OCI-LY1 (cell line): Measurements from ENCODE around the gene CCR7.

ENCODE experiments used
- H2AFZ ChIP-seq: fragments of 200-600 bp; sonication (generic), shearing (Covaris generic); 2 replicates; pipeline ENCODE4 v1.6.0; 2014; ENCODE audit warnings: antibody characterized with exemption, mild to moderate bottlenecking, low read length
- H3F3A ChIP-seq: fragments of 200-600 bp; sonication (generic), shearing (Covaris generic); 2 replicates; pipeline ENCODE4 v1.6.0; 2014; ENCODE audit warnings: mild to moderate bottlenecking, antibody characterized with exemption, low read length, moderate library complexity; ENCODE audit not compliant: insufficient read depth
- H3K27ac ChIP-seq: fragments of 200-600 bp; sonication (generic); 2 replicates; pipeline ENCODE4 v1.5.1; 2014; ENCODE audit warnings: low read length, mixed run types, mild to moderate bottlenecking, low read depth; ENCODE audit not compliant: poor library complexity, severe bottlenecking
- H3K27me3 ChIP-seq: fragments of 200-600 bp; sonication (generic); 2 replicates; pipeline ENCODE4 v1.6.0; 2014; ENCODE audit warnings: antibody characterized with exemption, mild to moderate bottlenecking, low read length, moderate library complexity; ENCODE audit not compliant: insufficient read depth
- H3K36me3 ChIP-seq: fragments of 200-600 bp; sonication (generic); 2 replicates; pipeline ENCODE4 v1.6.1; 2014; ENCODE audit warnings: mild to moderate bottlenecking, antibody characterized with exemption, low read length, moderate library complexity, mixed read lengths; ENCODE audit not compliant: insufficient read depth
- H3K4me1 ChIP-seq: fragments of 200-600 bp; sonication (generic); 2 replicates; pipeline ENCODE4 v1.5.1; 2014; ENCODE audit warnings: mild to moderate bottlenecking, low read length, moderate library complexity; ENCODE audit not compliant: insufficient read depth, severe bottlenecking
- H3K4me2 ChIP-seq: fragments of 200-600 bp; sonication (generic), shearing (Covaris generic); 2 replicates; pipeline ENCODE4 v1.6.1; 2014; ENCODE audit warnings: low read length
- H3K4me3 ChIP-seq: fragments of 200-600 bp; sonication (generic); 2 replicates; pipeline ENCODE4 v1.5.1; 2014; ENCODE audit warnings: low read length, low read depth, mild to moderate bottlenecking, mixed read lengths; ENCODE audit not compliant: poor library complexity, severe bottlenecking
- H3K79me2 ChIP-seq: fragments of 200-600 bp; shearing (Covaris generic); 2 replicates; pipeline ENCODE4 v1.6.1; 2016; ENCODE audit warnings: mixed run types, low read length, mixed read lengths; ENCODE audit not compliant: insufficient read depth
- H3K9ac ChIP-seq: fragments of 200-600 bp; sonication (generic), shearing (Covaris generic); 2 replicates; pipeline ENCODE4 v1.6.1; 2014; ENCODE audit warnings: mild to moderate bottlenecking, low read length, mixed read lengths
- H3K9me2 ChIP-seq: fragments of 200-600 bp; sonication (generic), shearing (Covaris generic); 2 replicates; pipeline ENCODE4 v1.6.1; 2014; ENCODE audit warnings: low read depth, mild to moderate bottlenecking, low read length, mixed read lengths
- H3K9me3 ChIP-seq: fragments of 200-600 bp; shearing (Covaris generic); 2 replicates; pipeline ENCODE4 v1.6.1; 2014; ENCODE audit warnings: low read length, mixed read lengths
- H4K20me1 ChIP-seq: fragments of 200-600 bp; sonication (generic), shearing (Covaris generic); 2 replicates; pipeline ENCODE4 v1.6.0; 2016; ENCODE audit warnings: mild to moderate bottlenecking, low read length; ENCODE audit not compliant: insufficient read depth
- EZH2 ChIP-seq: fragments of 200-600 bp; sonication (generic), shearing (Covaris generic); IDR thresholded peaks from 2 replicates; pipeline ENCODE4 v1.8.0; 2017; ENCODE audit warnings: borderline replicate concordance, mixed run types, mild to moderate bottlenecking, antibody characterized with exemption, low read length, moderate library complexity, mixed read lengths
- TF ChIP-seq, protein P1 (sequence below): fragments of 200-600 bp; sonication (generic), shearing (Covaris generic); IDR thresholded peaks from 2 replicates; pipeline ENCODE4 v1.5.1; 2017; ENCODE audit warnings: mild to moderate bottlenecking, antibody characterized with exemption, low read length, moderate library complexity, mixed read lengths

The CCR7 gene

DNA sequence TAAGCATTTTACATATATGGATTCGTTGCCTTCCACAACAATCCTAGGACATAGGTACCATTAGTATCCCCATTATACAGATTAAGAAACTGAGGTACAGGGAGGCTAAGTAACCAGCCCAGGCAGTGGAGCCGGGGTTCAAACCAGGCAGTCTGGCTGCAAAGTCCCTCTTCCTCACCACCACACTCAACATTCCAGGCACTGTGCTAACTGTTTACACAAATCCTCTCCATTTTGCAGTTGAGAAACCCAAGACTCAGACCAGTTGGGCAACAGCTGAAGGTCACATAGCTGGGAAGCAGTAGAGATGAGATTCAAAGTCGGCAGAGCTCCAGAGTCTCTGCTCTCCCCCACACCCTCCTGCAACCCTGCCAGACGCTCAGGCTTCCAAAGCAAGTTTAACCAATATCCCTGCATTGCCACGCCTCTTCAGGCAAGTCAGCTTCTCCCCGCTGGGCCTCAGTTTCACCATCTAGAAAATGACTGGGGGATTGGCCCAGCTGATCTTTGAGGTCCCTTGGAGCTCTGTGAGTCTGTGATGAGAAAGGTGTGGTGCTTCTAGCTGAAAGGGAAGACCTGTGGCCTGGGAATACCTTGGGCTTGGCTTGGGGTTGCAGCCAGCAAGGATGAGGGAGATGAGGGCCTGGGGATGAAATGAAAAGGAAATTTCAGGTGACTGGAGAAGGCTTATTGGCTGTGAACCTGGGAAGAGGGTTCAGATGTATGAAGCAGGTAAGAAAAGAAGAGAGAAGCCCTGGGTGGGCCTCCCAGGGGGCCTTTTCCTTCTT is 14.0 kb downstream of the CCR7 start:
- no peaks in the 10 kb centered on the region for H4K20me1 ChIP-seq

DNA sequence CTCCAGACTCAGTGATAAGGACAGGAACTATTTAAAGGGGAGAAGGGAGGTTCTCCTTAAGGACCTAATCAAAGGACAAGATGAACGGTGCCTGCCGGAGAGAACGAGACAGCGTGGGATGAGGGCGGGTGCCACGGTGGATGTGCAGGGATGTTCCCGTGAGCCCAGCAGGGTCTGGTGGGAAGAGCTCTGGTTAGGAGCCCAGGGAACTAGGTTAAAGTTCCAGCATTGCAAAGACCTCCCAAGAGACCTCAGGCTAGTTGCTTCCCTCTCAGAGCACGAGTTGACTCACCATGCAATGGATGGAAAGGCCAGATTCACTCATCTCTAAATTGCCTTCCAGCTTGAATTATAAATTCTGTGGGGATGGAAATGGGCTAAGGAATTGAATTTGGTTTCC is 14.7 kb downstream of the CCR7 start:
- H3K4me2 ChIP-seq: no peak overlapping the region
- TF ChIP-seq, protein P1, sequence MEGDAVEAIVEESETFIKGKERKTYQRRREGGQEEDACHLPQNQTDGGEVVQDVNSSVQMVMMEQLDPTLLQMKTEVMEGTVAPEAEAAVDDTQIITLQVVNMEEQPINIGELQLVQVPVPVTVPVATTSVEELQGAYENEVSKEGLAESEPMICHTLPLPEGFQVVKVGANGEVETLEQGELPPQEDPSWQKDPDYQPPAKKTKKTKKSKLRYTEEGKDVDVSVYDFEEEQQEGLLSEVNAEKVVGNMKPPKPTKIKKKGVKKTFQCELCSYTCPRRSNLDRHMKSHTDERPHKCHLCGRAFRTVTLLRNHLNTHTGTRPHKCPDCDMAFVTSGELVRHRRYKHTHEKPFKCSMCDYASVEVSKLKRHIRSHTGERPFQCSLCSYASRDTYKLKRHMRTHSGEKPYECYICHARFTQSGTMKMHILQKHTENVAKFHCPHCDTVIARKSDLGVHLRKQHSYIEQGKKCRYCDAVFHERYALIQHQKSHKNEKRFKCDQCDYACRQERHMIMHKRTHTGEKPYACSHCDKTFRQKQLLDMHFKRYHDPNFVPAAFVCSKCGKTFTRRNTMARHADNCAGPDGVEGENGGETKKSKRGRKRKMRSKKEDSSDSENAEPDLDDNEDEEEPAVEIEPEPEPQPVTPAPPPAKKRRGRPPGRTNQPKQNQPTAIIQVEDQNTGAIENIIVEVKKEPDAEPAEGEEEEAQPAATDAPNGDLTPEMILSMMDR: no peak
- no peak for TF ChIP-seq EZH2
- H3K27ac ChIP-seq: no peak overlapping the region
- H3K9ac ChIP-seq: no peak overlapping the region
- no peaks in the 10 kb centered on the region for H3K36me3 ChIP-seq
- H3K4me1 ChIP-seq: peaks cover 45% of the 10 kb centered on the region
- H3K9me2 ChIP-seq: no peaks in the 10 kb centered on the region
- no peak overlapping the region for H3K4me3 ChIP-seq
- no peaks in the 10 kb centered on the region for H4K20me1 ChIP-seq
- H2AFZ ChIP-seq: no peak overlapping the region
- no peaks in the 10 kb centered on the region for H3F3A ChIP-seq
- H3K9me3 ChIP-seq: no peaks in the 10 kb centered on the region
- H3K79me2 ChIP-seq: no peaks in the 10 kb centered on the region
- H3K27me3 ChIP-seq: no peaks in the 10 kb centered on the region

More for the DNA sequence above, 14.0 kb downstream of the CCR7 start:
- Histone ChIP-seq H3K4me3 (no peak overlapping the region), H3K9me2 (no peaks in the 10 kb centered on the region), H3K4me2 (no peak overlapping the region), H3K27me3 (no peaks in the 10 kb centered on the region), H3K27ac (no peak overlapping the region), H3K9ac (no peak overlapping the region), H2AFZ (no peak overlapping the region), H3K36me3 (no peaks in the 10 kb centered on the region), H3F3A (no peaks in the 10 kb centered on the region), H3K9me3 (no peaks in the 10 kb centered on the region), H3K4me1 (peaks cover 45% of the 10 kb centered on the region), H3K79me2 (no peaks in the 10 kb centered on the region)
- no peak for TF ChIP-seq EZH2
- TF ChIP-seq, protein P1: no peak

DNA sequence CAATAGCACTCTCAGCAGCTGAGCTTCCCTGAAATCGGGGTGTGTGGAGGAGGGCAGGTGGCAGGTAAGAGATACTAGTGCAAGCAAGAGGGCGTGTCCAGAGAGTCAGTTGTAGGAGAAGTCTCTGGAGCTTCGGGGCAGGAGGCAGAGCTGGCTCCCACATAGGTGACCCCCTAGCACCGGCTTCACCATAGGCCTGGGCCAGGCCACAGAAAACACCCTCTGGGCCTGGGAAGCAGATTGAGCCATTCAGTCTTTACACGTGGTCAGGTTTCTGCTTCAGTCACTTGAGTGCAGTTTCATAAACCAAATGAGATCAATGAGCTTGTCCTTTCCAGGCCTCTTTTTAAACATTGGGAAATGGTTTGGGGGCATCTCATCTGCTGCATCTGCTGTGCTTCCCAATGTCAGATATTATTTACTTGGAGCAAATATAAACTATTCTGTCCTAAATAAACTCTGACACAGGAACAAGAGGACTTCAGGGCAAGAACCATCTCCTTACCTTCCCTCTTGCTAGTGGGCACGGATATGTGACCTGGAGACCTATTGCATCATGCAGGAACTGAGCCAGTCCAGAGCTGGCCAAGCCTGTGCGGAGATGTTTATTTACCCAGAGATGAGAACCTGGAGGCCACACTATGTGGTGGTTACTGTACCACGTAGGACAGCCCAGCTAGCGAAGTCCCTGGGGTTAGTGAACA is 16.1 kb downstream of the CCR7 start:
- H3F3A ChIP-seq: no peaks in the 10 kb centered on the region
- peaks cover 42% of the 10 kb centered on the region for H3K4me1 ChIP-seq
- no peak overlapping the region for H3K9ac ChIP-seq
- H2AFZ ChIP-seq: no peak overlapping the region
- no peaks in the 10 kb centered on the region for H3K9me2 ChIP-seq
- TF ChIP-seq, protein P1: no peak
- no peak for TF ChIP-seq EZH2
- no peak overlapping the region for H3K4me3 ChIP-seq
- no peaks in the 10 kb centered on the region for H3K9me3 ChIP-seq
- no peak overlapping the region for H3K27ac ChIP-seq
- H3K36me3 ChIP-seq: no peaks in the 10 kb centered on the region
- no peaks in the 10 kb centered on the region for H3K79me2 ChIP-seq
- no peaks in the 10 kb centered on the region for H4K20me1 ChIP-seq
- H3K27me3 ChIP-seq: no peaks in the 10 kb centered on the region
- no peak overlapping the region for H3K4me2 ChIP-seq
